OCI-LY1 (cell line): ENCODE results near the gene C4orf51.

Source experiments
- H2AFZ ChIP-seq: fragments of 200-600 bp; sonication (generic), shearing (Covaris generic); 2 replicates; pipeline ENCODE4 v1.6.0; 2014; ENCODE audit warnings: antibody characterized with exemption, mild to moderate bottlenecking, low read length
- H3F3A ChIP-seq: fragments of 200-600 bp; sonication (generic), shearing (Covaris generic); 2 replicates; pipeline ENCODE4 v1.6.0; 2014; ENCODE audit warnings: mild to moderate bottlenecking, antibody characterized with exemption, low read length, moderate library complexity; ENCODE audit not compliant: insufficient read depth
- H3K27ac ChIP-seq: fragments of 200-600 bp; sonication (generic); 2 replicates; pipeline ENCODE4 v1.5.1; 2014; ENCODE audit warnings: low read length, mixed run types, mild to moderate bottlenecking, low read depth; ENCODE audit not compliant: poor library complexity, severe bottlenecking
- H3K27me3 ChIP-seq: fragments of 200-600 bp; sonication (generic); 2 replicates; pipeline ENCODE4 v1.6.0; 2014; ENCODE audit warnings: antibody characterized with exemption, mild to moderate bottlenecking, low read length, moderate library complexity; ENCODE audit not compliant: insufficient read depth
- H3K36me3 ChIP-seq: fragments of 200-600 bp; sonication (generic); 2 replicates; pipeline ENCODE4 v1.6.1; 2014; ENCODE audit warnings: mild to moderate bottlenecking, antibody characterized with exemption, low read length, moderate library complexity, mixed read lengths; ENCODE audit not compliant: insufficient read depth
- H3K4me1 ChIP-seq: fragments of 200-600 bp; sonication (generic); 2 replicates; pipeline ENCODE4 v1.5.1; 2014; ENCODE audit warnings: mild to moderate bottlenecking, low read length, moderate library complexity; ENCODE audit not compliant: insufficient read depth, severe bottlenecking
- H3K4me2 ChIP-seq: fragments of 200-600 bp; sonication (generic), shearing (Covaris generic); 2 replicates; pipeline ENCODE4 v1.6.1; 2014; ENCODE audit warnings: low read length
- H3K4me3 ChIP-seq: fragments of 200-600 bp; sonication (generic); 2 replicates; pipeline ENCODE4 v1.5.1; 2014; ENCODE audit warnings: low read length, low read depth, mild to moderate bottlenecking, mixed read lengths; ENCODE audit not compliant: poor library complexity, severe bottlenecking
- H3K79me2 ChIP-seq: fragments of 200-600 bp; shearing (Covaris generic); 2 replicates; pipeline ENCODE4 v1.6.1; 2016; ENCODE audit warnings: mixed run types, low read length, mixed read lengths; ENCODE audit not compliant: insufficient read depth
- H3K9ac ChIP-seq: fragments of 200-600 bp; sonication (generic), shearing (Covaris generic); 2 replicates; pipeline ENCODE4 v1.6.1; 2014; ENCODE audit warnings: mild to moderate bottlenecking, low read length, mixed read lengths
- H3K9me2 ChIP-seq: fragments of 200-600 bp; sonication (generic), shearing (Covaris generic); 2 replicates; pipeline ENCODE4 v1.6.1; 2014; ENCODE audit warnings: low read depth, mild to moderate bottlenecking, low read length, mixed read lengths
- H3K9me3 ChIP-seq: fragments of 200-600 bp; shearing (Covaris generic); 2 replicates; pipeline ENCODE4 v1.6.1; 2014; ENCODE audit warnings: low read length, mixed read lengths
- H4K20me1 ChIP-seq: fragments of 200-600 bp; sonication (generic), shearing (Covaris generic); 2 replicates; pipeline ENCODE4 v1.6.0; 2016; ENCODE audit warnings: mild to moderate bottlenecking, low read length; ENCODE audit not compliant: insufficient read depth
- CTCF ChIP-seq: fragments of 200-600 bp; sonication (generic), shearing (Covaris generic); IDR thresholded peaks from 2 replicates; pipeline ENCODE4 v1.5.1; 2017; ENCODE audit warnings: mild to moderate bottlenecking, antibody characterized with exemption, low read length, moderate library complexity, mixed read lengths
- EZH2 ChIP-seq: fragments of 200-600 bp; sonication (generic), shearing (Covaris generic); IDR thresholded peaks from 2 replicates; pipeline ENCODE4 v1.8.0; 2017; ENCODE audit warnings: borderline replicate concordance, mixed run types, mild to moderate bottlenecking, antibody characterized with exemption, low read length, moderate library complexity, mixed read lengths

C4orf51 gene

GRCh38 chr4:145709336-145709735 is 29.4 kb downstream of the C4orf51 start:
- no peak overlapping the region for H2AFZ ChIP-seq
- no peak overlapping the region for H3K4me2 ChIP-seq
- H3K27ac ChIP-seq: no peak overlapping the region
- no peaks in the 10 kb centered on the region for H3K79me2 ChIP-seq
- H3K4me3 ChIP-seq: no peak overlapping the region
- H3K36me3 ChIP-seq: no peaks in the 10 kb centered on the region
- no peak overlapping the region for H3K9ac ChIP-seq
- no peaks in the 10 kb centered on the region for H3K27me3 ChIP-seq
- H3K9me3 ChIP-seq: 0 out of 2 replicates have a peak, but pooled peaks cover 3% of the 10 kb centered on the region
- H3F3A ChIP-seq: no peaks in the 10 kb centered on the region
- TF ChIP-seq CTCF (no peak), EZH2 (no peak)
- H3K9me2 ChIP-seq: no peaks in the 10 kb centered on the region
- H4K20me1 ChIP-seq: no peaks in the 10 kb centered on the region
- no peaks in the 10 kb centered on the region for H3K4me1 ChIP-seq

GRCh38 chr4:145709843-145710242 is 29.9 kb downstream of the C4orf51 start:
- Histone ChIP-seq H3K4me2 (no peak overlapping the region), H3K9ac (no peak overlapping the region), H3K4me3 (no peak overlapping the region), H4K20me1 (no peaks in the 10 kb centered on the region), H3K79me2 (no peaks in the 10 kb centered on the region), H3K27me3 (no peaks in the 10 kb centered on the region), H3K9me3 (0 out of 2 replicates have a peak, but pooled peaks cover 3% of the 10 kb centered on the region), H3K36me3 (no peaks in the 10 kb centered on the region), H3F3A (no peaks in the 10 kb centered on the region), H3K27ac (no peak overlapping the region), H2AFZ (no peak overlapping the region), H3K9me2 (no peaks in the 10 kb centered on the region), H3K4me1 (no peaks in the 10 kb centered on the region)
- TF ChIP-seq CTCF (no peak), EZH2 (no peak)

GRCh38 chr4:145716200-145716599 is 36.3 kb downstream of the C4orf51 start:
- Histone ChIP-seq H3F3A (no peaks in the 10 kb centered on the region), H3K27ac (no peak overlapping the region), H4K20me1 (no peaks in the 10 kb centered on the region), H3K4me2 (no peak overlapping the region), H3K36me3 (no peaks in the 10 kb centered on the region), H3K9me2 (no peaks in the 10 kb centered on the region), H3K4me3 (no peak overlapping the region), H2AFZ (no peak overlapping the region), H3K27me3 (no peaks in the 10 kb centered on the region; the same call in 1 of the 2 replicates), H3K9ac (no peak overlapping the region), H3K4me1 (no peaks in the 10 kb centered on the region), H3K9me3 (0 out of 2 replicates have a peak, but pooled peaks cover 3% of the 10 kb centered on the region), H3K79me2 (no peaks in the 10 kb centered on the region)
- no peak for TF ChIP-seq EZH2
- TF ChIP-seq CTCF: no peak
